Spleen (tissue), 11 donors: ENCODE results near the gene EPS8. TPM values are rescaled to one million over a fixed set of nuclear protein-coding genes. Genes with fewer than 3 reads are reported as not detected.

Experiments used
- DNase-seq: peaks from one replicate; pipeline ENCODE4 v3.0.0-alpha.2; 2020
- H3K27ac ChIP-seq, 8 donors: fragments of 200-600 bp; sonication (generic) in 7 of 8; 1 replicate in 4 of 8; 2 replicates in 4 of 8; pipeline versions ENCODE4 v1.5.0 to v1.8.0; 2016 to 2021; ENCODE audit warnings: inconsistent platforms in 4 of 8, mild to moderate bottlenecking in 4 of 8, moderate library complexity in 1 of 8
- H3K27me3 ChIP-seq, 7 donors: fragments of 200-600 bp; sonication (generic) in 6 of 7; replicated peaks in 1 of 7; 1 replicate in 4 of 7; 2 replicates in 3 of 7; pipeline versions ENCODE4 v1.5.0 to v1.8.0; 2016 to 2021; ENCODE audit warnings: inconsistent platforms in 3 of 7, mild to moderate bottlenecking in 1 of 7
- H3K36me3 ChIP-seq, 6 donors: fragments of 200-600 bp; sonication (generic) in 5 of 6; 1 replicate in 4 of 6; 2 replicates in 2 of 6; pipeline versions ENCODE4 v1.5.0 to v1.8.0; 2016 to 2021; ENCODE audit warnings: inconsistent platforms in 2 of 6
- H3K4me1 ChIP-seq, 6 donors: fragments of 200-600 bp; sonication (generic) in 5 of 6; 1 replicate in 3 of 6; 2 replicates in 3 of 6; pipeline versions ENCODE4 v1.5.0 to v1.8.0; 2016 to 2021; ENCODE audit warnings: inconsistent platforms in 3 of 6
- H3K4me3 ChIP-seq, 8 donors: fragments of 200-600 bp; sonication (generic) in 7 of 8; 1 replicate in 4 of 8; 2 replicates in 4 of 8; pipeline versions ENCODE4 v1.5.0 to v1.8.0; 2016 to 2021; ENCODE audit warnings: inconsistent platforms in 4 of 8, mild to moderate bottlenecking in 4 of 8, moderate library complexity in 2 of 8
- H3K9me3 ChIP-seq, 8 donors: fragments of 200-600 bp; sonication (generic) in 7 of 8; 1 replicate in 4 of 8; 2 replicates in 4 of 8; pipeline versions ENCODE4 v1.5.0 to v1.8.0; 2016 to 2021; ENCODE audit warnings: inconsistent platforms in 4 of 8
- CTCF ChIP-seq, 11 experiments: fragments of 200-600 bp in 7 of 11; fragments of 450-650 bp in 4 of 11; sonication (generic) in 4 of 11; IDR thresholded peaks in 8 of 11; conservative IDR thresholded peaks in 3 of 11; 1 replicate in 7 of 11; 2 replicates in 4 of 11; pipeline versions ENCODE4 v1.4.0 to v1.8.0; 2016 to 2021; ENCODE audit warnings: antibody characterized with exemption in 11 of 11, inconsistent platforms in 4 of 11, mild to moderate bottlenecking in 1 of 11
- POLR2A ChIP-seq, 3 donors: fragments of 450-650 bp; IDR thresholded peaks; one replicate each; pipeline ENCODE4 v1.5.1; 2017; ENCODE audit warnings: antibody characterized with exemption in 3 of 3, mild to moderate bottlenecking in 1 of 3
- POLR2AphosphoS5 ChIP-seq, 3 donors: sonication (generic); formaldehyde crosslinking; IDR thresholded peaks; one replicate each; pipeline ENCODE4 v1.5.1; 2017; ENCODE audit warnings: antibody characterized with exemption in 3 of 3
- WGBS, 5 donors: extraction: QIAGEN DNeasy Blood & Tissue Kit in 3 of 5; methylation state at CpG; one replicate each; pipeline versions ENCODE4 v1.1.5 to v1.1.7; 2013 to 2018; 5-methylcytosine and 5-hydroxymethylcytosine counted together
- intact Hi-C: fragments of 100-400 bp; cut with DNase I; formaldehyde crosslinking; loops from one replicate; pipeline ENCODE4 v1.15.0; 2023; ENCODE audit warnings: low total_unique reads
- polyA plus RNA-seq, 3 donors: library from polyadenylated mRNA; stranded (reverse); fragments of 200-250 nt; gene quantifications; one replicate each; pipeline ENCODE4 v1.2.1, GENCODE V29; 2013
- total RNA-seq, 7 donors: library from RNA; depleted of rRNA in 3 of 7; stranded (reverse); fragments of >200 nt in 3 of 7; fragmentation: NEBNext Ultra II Directional in 4 of 7; extraction: Animal tissue kit (Norgen Biotek cat#: 25700) in 4 of 7; gene quantifications; one replicate each; pipeline versions ENCODE4 v1.1.0 to v1.2.1, GENCODE V29; 2016 to 2021
- donor health status: healthy with polysubstance abuse.
- donor health status: DM: no; HTN: no; CAD: no; lungs with moderate emphysema.
- donor health status: DM: no; HTN: no; CAD: no.
- donor health status: Bipolar disorder and iron deficiency.
- donor health status: healthy.
- donor health status: DM: no; HTN: no; CAD: no.
- donor health status: DM: yes; HTN: yes; CAD: no.

The EPS8 gene
- total and polyA plus RNA-seq, 10 donors = 4.6 to 90.5 (median 30.9) TPM

- peak overlapping the region; percentile 52 to 81 (median 63) for H3K4me3 ChIP-seq
- WGBS, 5 donors = 1 to 5% (median 2%) methylated on average over 24 to 64 of the region's 64 CpGs
- TF ChIP-seq CTCF (IDR thresholded peaks at IDR 0.05 in 8 of 11, conservative IDR thresholded peaks at IDR 0.05 in 3 of 11) = no peak
- no peak for TF ChIP-seq POLR2A (IDR thresholded peaks at IDR 0.05)
- no peak for TF ChIP-seq POLR2AphosphoS5 (IDR thresholded peaks at IDR 0.05)
- H3K27ac ChIP-seq = peak overlapping the region; percentile 52 to 84 (median 78)
- DNase-seq = no peak
- peaks cover 0 to 26% (median 20%) of the 10 kb centered on the region in 6 donors for H3K4me1 ChIP-seq
- intact Hi-C loops = no loop called here
- no peaks in the 10 kb centered on the region for H3K36me3 ChIP-seq
- H3K9me3 ChIP-seq = no peaks in the 10 kb centered on the region
- peaks cover 0 to 65% (median 4%) of the 10 kb centered on the region in 7 donors for H3K27me3 ChIP-seq
Observed at GRCh38 chr12:15788233-15789219, 662 bp downstream of the EPS8 start.

- TF ChIP-seq POLR2AphosphoS5 (IDR thresholded peaks at IDR 0.05) = no peak
- TF ChIP-seq CTCF (IDR thresholded peaks at IDR 0.05 in 8 of 11, conservative IDR thresholded peaks at IDR 0.05 in 3 of 11) = no peak
- no peak for TF ChIP-seq POLR2A (IDR thresholded peaks at IDR 0.05)
- Histone ChIP-seq H3K4me3 (peak overlapping the region; percentile 52 to 81 (median 63)), H3K4me1 (peaks cover 0 to 26% (median 20%) of the 10 kb centered on the region in 6 donors), H3K9me3 (no peaks in the 10 kb centered on the region), H3K27me3 (peaks cover 0 to 71% (median 4%) of the 10 kb centered on the region in 7 donors), H3K27ac (peak overlapping the region in 4 of 8 donors; percentile 13 to 84 (median 78)), H3K36me3 (no peaks in the 10 kb centered on the region)
- DNase-seq = no peak
- 75 to 88% (median 82%) methylated on average over 4 of the region's 4 CpGs for WGBS, 5 donors
- intact Hi-C loops = no loop called here
Observed at GRCh38 chr12:15787778-15788177, 1.4 kb downstream of the EPS8 start.

GRCh38 chr12:15786772-15787171, 2.4 kb downstream of the EPS8 start:
- Histone ChIP-seq H3K27me3 (peaks cover 0 to 70% (median 4%) of the 10 kb centered on the region in 7 donors), H3K4me3 (peak overlapping the region in 4 of 8 donors; percentile 52 to 81 (median 68))
- intact Hi-C loops = no loop called here

More at GRCh38 chr12:15786772-15787171, 2.4 kb downstream of the EPS8 start:
- Histone ChIP-seq H3K4me1 (peaks cover 0 to 26% (median 20%) of the 10 kb centered on the region in 6 donors), H3K36me3 (no peaks in the 10 kb centered on the region), H3K9me3 (no peaks in the 10 kb centered on the region), H3K27ac (no peak overlapping the region)
- no peak for DNase-seq
- TF ChIP-seq CTCF (IDR thresholded peaks at IDR 0.05 in 8 of 11, conservative IDR thresholded peaks at IDR 0.05 in 3 of 11) (no peak), POLR2A (IDR thresholded peaks at IDR 0.05) (no peak), POLR2AphosphoS5 (IDR thresholded peaks at IDR 0.05) (no peak)
- WGBS, 5 donors = 85 to 91% (median 87%) methylated on average over 2 of the region's 2 CpGs
